Stimulated activated CD4-positive, alpha-beta T cell treated with anti-CD3 and anti-CD28 coated beads, Interleukin-12 subunit alpha, Interleukin-12 subunit beta, amount 100 ng/mL, for 48 hours (primary cell): ENCODE data around the gene KCNN2.

Experiments used
- DNase-seq, 3 donors: peaks; one replicate each; pipeline ENCODE4 v3.0.0-alpha.2; 2020; ENCODE audit warnings: low read depth in 2 of 3, low spot score in 1 of 3

KCNN2 gene

GRCh38 chr5:114362197-114362976, 517 bp downstream of the KCNN2 start:
- no peak for DNase-seq

GRCh38 chr5:114362977-114363761, 1.3 kb downstream of the KCNN2 start:
- no peak for DNase-seq

- DNase-seq, result no peak
Observed at GRCh38 chr5:114363837-114364236, 2.0 kb downstream of the KCNN2 start.

GRCh38 chr5:114367029-114367428, 5.2 kb downstream of the KCNN2 start:
- no peak for DNase-seq

- DNase-seq, result no peak
Observed at GRCh38 chr5:114369680-114370417, 8.0 kb downstream of the KCNN2 start.

- DNase-seq, result no peak
Observed at GRCh38 chr5:114377050-114377844, 15.4 kb downstream of the KCNN2 start.

- no peak for DNase-seq
Observed at GRCh38 chr5:114377946-114378345, 16.1 kb downstream of the KCNN2 start.

GRCh38 chr5:114380721-114381120, 18.9 kb downstream of the KCNN2 start:
- DNase-seq, result no peak

GRCh38 chr5:114387433-114387832, 25.6 kb downstream of the KCNN2 start:
- DNase-seq, result no peak

GRCh38 chr5:114390431-114390830, 28.6 kb downstream of the KCNN2 start:
- no peak for DNase-seq

- no peak for DNase-seq
Observed at GRCh38 chr5:114391321-114391720, 29.5 kb downstream of the KCNN2 start.

GRCh38 chr5:114393159-114393558, 31.3 kb downstream of the KCNN2 start:
- no peak for DNase-seq

- DNase-seq, result no peak
Observed at GRCh38 chr5:114402206-114402605, 40.3 kb downstream of the KCNN2 start.

- DNase-seq, result no peak
Observed at GRCh38 chr5:114407783-114408182, 45.9 kb downstream of the KCNN2 start.

- no peak for DNase-seq
Observed at GRCh38 chr5:114408847-114409246, 47.0 kb downstream of the KCNN2 start.

GRCh38 chr5:114411380-114411931, 49.6 kb downstream of the KCNN2 start:
- no peak for DNase-seq

- no peak for DNase-seq
Observed at GRCh38 chr5:114412510-114413171, 50.8 kb downstream of the KCNN2 start.

GRCh38 chr5:114415760-114416159, 53.9 kb downstream of the KCNN2 start:
- DNase-seq, result no peak

GRCh38 chr5:114416254-114416653, 54.4 kb downstream of the KCNN2 start:
- DNase-seq, result no peak

- no peak for DNase-seq
Observed at GRCh38 chr5:114417519-114417918, 55.6 kb downstream of the KCNN2 start.
